Midbrain (tissue), 1 donor: Measurements from ENCODE around the gene ZC2HC1C.

ENCODE experiments used
- DNase-seq: peaks from one replicate; lab custom pipeline; 2025; lab: John Stamatoyannopoulos, UW

Gene ZC2HC1C, protein sequence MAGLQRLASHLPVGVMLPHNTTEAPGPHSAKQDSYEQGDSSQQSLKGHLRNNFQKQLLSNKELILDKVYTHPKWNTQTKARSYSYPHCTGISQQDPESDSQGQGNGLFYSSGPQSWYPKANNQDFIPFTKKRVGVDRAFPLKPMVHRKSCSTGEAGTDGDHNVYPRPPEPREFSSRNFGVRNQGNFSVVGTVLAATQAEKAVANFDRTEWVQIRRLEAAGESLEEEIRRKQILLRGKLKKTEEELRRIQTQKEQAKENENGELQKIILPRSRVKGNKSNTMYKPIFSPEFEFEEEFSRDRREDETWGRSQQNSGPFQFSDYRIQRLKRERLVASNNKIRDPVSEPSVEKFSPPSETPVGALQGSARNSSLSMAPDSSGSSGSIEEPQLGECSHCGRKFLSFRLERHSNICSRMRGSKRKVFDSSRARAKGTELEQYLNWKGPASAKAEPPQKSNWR

DNA sequence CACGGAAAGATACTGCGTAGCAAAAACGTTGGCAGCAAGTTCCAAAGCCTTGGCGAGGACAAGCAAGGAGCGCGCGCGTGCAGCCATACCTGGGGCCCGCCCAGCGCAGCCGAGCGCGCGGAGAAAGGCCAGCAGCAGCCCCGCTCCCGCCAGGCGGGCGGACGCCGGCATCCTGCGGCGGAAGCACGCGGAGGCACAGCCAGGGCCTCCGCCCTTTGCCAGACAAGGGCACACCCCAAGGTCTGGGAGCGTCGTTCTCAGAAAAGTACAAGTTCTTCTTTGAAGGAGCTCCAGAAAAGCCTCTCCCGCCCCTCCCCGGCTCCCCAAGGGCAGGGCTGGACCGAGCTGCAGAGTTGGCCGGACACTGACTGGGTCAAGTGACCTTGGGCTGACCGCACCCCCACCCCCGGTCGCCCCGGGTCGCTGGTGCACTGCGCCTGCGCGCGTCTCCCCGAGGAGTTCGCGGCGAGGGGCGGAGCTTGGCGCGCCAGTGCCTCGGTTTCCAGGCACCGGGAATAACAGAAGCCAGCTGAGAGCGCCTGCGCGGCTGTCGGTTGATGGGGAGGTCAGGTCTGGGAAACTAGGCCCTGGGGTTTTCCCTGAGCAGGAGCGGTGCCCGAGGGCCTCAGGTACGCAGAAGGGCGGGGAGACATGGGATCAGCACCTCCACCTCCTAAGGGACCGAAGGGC is at the start of gene ZC2HC1C:
TSS of gene ZC2HC1C (plus strand) at position 521 of the 690 bp plus-strand sequence. CDS start 933 bp downstream, outside the sequence.
- peak; percentile 93 for DNase-seq

DNA sequence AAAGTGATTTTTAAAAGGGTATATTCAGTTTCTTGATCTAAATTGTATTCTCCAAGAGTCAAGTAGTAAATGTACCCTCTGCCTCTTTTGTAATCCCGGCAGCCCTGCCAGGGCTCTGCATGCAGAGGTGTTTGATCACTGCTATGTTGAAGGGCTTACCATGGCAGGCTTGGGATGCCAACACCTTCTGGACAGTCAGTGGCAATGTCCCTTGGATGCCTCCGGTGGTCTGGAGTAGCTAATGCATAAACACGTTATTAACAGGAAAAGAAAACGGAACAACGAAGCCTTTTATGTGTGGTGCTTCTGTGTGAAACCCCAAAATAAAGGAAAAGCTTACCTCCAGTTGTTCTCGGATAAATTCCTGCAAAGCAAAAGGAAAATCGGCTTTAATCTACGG is 46.8 kb upstream of the ZC2HC1C start:
- DNase-seq, result no peak

GRCh38 chr14:75023108-75023507 is 46.3 kb upstream of the ZC2HC1C start:
- no peak for DNase-seq

DNA sequence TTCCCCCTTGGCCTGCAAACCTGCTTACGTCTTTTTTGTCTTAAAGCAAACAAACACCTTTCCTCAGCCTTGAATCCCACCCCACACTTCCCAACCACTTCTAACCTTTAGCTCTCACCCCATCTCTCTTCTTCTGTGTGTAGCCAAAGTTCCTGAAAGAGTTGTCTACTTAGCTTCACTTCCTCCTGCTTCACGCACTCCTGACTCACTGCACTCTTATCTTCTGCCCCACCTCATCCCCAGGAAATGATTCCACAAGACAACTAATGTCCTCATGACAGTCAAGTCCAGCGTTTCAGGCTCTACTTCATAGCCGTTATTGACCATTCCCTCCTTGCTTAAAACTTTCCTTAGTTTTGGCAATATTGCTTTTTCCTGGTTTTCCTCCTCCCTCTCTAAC is 44.4 kb upstream of the ZC2HC1C start:
- DNase-seq, result no peak

DNA sequence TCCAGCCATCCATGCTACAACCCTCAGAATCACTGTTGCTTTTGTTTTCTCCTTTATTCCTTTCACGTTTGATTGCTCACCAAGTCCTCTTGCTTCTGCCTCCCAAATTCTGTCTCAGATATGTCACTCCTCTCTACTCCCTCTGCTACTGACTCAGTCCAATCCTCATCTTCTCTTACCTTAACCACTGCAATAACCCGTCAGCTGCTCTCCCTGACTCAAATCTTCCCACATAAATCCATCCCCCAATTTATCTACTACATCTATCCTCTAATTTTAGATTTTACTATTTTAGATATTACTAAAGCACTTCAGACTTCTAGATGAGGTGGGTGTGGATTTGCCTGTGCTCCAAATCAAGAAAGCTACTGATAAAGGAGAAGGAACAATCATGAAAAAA is 43.6 kb upstream of the ZC2HC1C start:
- DNase-seq, result no peak

DNA sequence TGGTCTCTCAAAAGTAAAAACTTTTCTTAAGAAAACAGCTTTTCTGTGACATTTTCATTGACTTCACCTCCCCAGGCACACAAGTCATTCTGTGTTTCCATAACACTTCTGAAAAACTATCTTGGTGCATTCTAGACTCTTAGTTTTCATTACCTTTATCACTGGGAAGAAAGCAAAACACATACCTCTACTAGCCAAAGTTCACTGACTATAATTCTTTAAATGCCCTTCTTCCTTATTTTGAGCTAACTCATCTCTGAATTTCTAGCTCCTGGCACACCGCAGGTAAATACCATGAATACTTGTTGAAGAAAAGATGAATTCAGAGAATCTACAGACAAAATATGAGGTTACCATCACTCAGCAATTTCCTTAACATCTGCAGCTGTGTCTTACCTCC is 39.3 kb upstream of the ZC2HC1C start:
- no peak for DNase-seq

DNA sequence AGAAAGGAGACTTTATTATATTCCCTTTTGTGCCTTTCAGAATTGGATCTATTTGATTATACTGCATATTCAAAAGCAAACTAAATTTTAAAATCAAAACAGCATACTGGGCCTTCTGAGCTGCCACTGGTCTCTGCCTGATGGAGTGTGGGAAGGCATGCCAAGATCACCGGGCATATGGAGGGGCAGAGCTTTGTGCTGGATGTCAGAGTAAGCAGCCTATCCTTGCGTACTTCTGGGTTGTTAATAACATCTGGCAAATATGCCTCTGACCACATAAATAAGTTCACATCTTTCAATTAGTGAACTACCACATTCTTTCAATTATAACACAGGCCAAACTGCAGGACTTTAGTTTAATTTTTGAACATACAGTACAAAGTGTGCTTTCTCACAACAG is 36.5 kb upstream of the ZC2HC1C start:
- no peak for DNase-seq

- DNase-seq, result no peak
Observed at GRCh38 chr14:75040507-75040906, 28.9 kb upstream of the ZC2HC1C start.

- no peak for DNase-seq
Observed at GRCh38 chr14:75040959-75041358, 28.5 kb upstream of the ZC2HC1C start.

DNA sequence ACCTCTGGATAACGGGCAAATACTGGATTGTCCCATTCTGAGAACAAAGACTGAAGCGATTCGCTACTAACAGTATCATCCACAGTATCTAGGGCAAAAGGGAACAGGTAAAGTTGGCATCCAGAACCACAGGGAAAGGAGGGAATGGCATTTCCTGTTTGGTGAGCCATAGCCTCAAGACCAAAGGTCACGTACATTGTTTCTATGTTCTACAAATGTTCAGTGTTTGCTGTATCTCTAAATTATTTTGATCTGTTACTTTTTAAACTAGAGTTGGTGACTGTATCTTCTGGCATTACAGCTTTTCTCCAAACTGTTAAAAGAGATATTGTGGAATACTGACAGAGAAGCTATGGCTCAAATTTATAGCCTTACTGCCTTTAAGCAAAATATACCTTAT is 27.8 kb upstream of the ZC2HC1C start:
- no peak for DNase-seq

DNA sequence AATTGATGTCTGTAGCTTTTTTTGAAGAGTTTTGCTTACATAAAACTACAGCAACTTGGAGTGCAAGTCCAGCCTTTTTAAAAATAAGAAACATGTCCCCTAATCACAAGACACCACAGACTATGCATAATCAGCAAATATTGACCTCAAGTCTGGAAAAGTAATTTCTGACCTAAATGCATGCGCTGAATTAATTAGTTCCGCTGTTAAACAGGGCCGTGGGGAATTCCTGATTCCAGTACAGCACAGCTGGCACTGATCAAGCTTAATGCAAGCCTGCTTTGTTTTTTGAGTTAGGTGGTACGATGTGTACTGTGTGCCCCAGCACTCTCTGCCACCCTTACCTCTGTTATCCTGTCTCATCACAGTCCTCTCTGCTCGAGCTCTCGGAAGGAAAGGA is 27.4 kb upstream of the ZC2HC1C start:
- no peak for DNase-seq

- no peak for DNase-seq
Observed at GRCh38 chr14:75044322-75044721, 25.1 kb upstream of the ZC2HC1C start.

DNA sequence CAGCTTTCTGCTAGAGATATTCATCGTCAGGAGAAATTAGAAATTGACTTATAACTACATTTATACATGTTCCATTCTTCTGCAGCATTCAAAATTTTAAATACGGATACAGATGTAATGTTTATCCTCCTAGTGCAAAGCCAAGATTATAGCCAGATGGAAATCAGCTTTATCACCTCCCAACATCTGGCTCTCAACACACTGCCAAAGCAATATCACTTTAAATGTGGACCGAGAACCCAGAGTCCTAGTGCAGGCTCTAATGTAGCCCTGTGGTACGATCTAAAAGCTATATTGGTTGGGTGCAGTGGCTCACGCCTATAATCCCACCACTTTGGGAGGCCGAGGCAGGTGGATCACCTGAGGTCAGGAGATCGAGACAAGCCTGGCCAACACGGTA is 24.7 kb upstream of the ZC2HC1C start:
- DNase-seq, result no peak

DNA sequence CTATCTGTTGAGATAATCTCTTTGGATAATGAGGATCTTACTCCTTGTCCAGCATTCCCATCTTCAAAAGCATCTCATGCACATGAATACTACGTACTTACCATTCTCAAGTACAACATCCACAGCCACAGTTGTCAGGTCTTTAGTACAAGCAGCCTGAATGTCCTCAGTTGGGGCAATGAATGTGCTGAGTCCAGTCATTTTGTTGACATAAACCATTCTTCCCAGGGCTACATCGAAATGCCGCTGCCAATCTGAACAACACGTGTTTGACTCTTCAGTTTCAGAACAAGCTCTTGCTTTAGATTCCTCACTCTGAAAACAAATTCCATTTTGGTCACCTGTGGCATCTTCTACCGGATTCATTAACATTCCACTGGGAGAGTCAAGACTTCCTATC is 23.2 kb upstream of the ZC2HC1C start:
- no peak for DNase-seq

- no peak for DNase-seq
Observed at GRCh38 chr14:75046899-75047298, 22.5 kb upstream of the ZC2HC1C start.

DNA sequence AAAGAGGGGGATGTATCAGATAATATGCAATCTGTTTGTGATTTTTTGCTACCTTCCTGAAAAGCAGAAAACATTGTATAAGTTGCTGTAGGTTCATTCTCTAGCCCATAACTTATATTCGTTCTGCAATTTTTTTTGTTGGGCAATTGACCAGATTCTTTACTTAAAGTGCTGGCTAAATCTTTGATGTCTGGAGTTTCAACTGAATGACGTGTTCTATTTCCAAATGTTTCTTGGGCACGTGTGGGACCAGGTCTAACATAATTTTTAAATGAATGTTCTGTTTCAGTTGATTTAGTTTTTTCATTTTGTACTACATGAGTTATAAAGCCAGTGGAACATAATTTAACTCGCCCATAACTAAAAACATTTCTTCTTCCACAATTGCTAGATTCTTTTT is 21.9 kb upstream of the ZC2HC1C start:
- DNase-seq, result no peak

- DNase-seq, result peak; percentile 39
Observed at GRCh38 chr14:75048101-75048500, 21.3 kb upstream of the ZC2HC1C start.

- peak; percentile 69 for DNase-seq
Observed at GRCh38 chr14:75049136-75049535, 20.3 kb upstream of the ZC2HC1C start.

GRCh38 chr14:75049731-75050201 is 19.7 kb upstream of the ZC2HC1C start:
- no peak for DNase-seq

GRCh38 chr14:75050852-75051555 is 18.4 kb upstream of the ZC2HC1C start, which contains the start of gene MLH3:
Gene MLH3, minus strand, starts transcription at chr14:75051467. Its CDS starts 1,812 bp downstream, at chr14:75049655.
- DNase-seq, result peak; percentile 89

DNA sequence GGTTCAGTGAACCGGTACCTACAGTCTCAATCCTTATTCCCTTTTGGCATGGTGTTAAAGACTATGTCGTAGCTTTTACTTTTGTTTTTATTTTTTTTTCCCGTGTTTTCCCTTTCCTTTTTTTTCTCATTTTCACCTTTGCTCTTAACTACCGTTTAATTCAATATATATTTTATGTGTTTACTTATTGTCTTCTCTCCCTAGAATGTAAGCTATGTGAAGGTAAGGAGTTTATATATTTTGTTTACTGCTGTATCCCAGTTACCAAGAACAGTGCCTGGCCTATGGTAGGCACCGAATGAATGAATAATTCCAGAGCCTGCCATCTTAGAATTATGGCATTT is 17.9 kb upstream of the ZC2HC1C start:
- no peak for DNase-seq
